ENCODE results near the gene PRR19.
"Not testable (repeated sequence)": the region's sequence is repeated elsewhere in the genome, so short reads cannot be mapped to it uniquely, and the experiment has no call there.

The PRR19 gene

DNA sequence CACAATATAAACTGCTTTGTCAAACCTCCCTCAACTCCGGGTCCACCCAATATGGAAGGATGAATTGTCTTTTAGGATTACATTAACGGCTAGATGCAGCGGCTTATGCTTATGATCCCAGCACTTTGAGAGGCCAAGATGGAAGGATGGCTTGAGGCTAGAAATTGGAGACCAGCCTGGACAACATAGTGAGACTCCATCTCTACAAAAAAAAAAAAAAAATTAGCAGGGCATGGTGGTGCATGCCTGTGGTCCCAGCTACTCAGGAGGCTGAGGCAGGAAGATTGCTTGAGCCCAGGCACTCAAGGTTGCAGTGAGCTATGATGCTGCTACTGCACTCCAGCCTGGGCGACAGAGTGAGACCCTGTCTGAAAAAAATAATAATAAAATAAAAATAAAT is 35.8 kb upstream of the PRR19 start:
- WGBS, 2 experiments (ENCODE audit: insufficient coverage in 2 of 2), result 100% methylated on average over 2 of the region's 4 CpGs; no CpG with 5 or more reads in 1 of the 2 experiments
- peaks cover 21% of the 10 kb centered on the region for H3K4me1 ChIP-seq (ENCODE audit: control insufficient read depth, insufficient read depth, low read length, poor library complexity, severe bottlenecking)
- not testable (repeated sequence) for H3K36me3 ChIP-seq (ENCODE audit: control insufficient read depth, insufficient read depth, low read length); H3K4me3 ChIP-seq (ENCODE audit: extremely low read depth, insufficient read depth, low read length, poor library complexity, severe bottlenecking); H3K9me3 ChIP-seq (ENCODE audit: control insufficient read depth, low read length); H3K27ac ChIP-seq (ENCODE audit: low read depth, low read length, severe bottlenecking)

DNA sequence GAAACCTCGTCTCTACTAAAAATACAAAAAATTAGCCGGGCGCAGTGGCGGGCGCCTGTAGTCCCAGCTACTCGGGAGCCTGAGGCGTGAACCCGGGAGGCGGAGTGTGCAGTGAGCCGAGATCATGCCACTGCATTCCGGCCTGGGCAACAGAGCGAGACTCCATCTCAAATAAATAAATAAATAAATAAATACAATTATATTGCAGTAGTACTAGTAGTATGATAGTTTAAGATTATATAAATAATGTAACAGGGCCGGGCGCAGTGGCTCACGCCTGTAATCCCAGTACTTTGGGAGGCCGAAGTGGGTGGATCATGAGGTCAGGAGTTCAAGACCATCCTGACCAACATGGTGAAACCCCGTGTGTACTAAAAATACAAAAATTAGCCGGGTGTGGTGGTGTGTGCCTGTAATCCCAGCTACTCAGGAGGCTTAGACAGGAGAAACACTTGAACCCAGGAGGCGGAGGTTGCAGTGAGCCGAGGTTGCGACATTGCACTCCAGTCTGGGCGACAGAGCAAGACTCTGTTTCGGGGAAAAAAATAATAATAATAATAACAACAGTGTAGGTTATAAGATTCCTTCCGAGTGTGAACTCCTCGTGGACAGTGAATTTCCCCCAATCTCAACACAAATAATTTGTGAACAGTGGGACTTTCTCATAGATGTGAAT is 34.9 kb upstream of the PRR19 start:
- not testable (repeated sequence) for H3K27ac ChIP-seq (ENCODE audit: low read depth, low read length, severe bottlenecking); H3K36me3 ChIP-seq (ENCODE audit: control insufficient read depth, insufficient read depth, low read length); H3K9me3 ChIP-seq (ENCODE audit: control insufficient read depth, low read length); H3K4me3 ChIP-seq (ENCODE audit: extremely low read depth, insufficient read depth, low read length, poor library complexity, severe bottlenecking)
- H3K4me1 ChIP-seq (ENCODE audit: control insufficient read depth, insufficient read depth, low read length, poor library complexity, severe bottlenecking), result peaks cover 29% of the 10 kb centered on the region
- WGBS, 2 experiments (ENCODE audit: insufficient coverage in 2 of 2), result 89 to 100% methylated on average over 6 to 7 of the region's 25 CpGs

DNA sequence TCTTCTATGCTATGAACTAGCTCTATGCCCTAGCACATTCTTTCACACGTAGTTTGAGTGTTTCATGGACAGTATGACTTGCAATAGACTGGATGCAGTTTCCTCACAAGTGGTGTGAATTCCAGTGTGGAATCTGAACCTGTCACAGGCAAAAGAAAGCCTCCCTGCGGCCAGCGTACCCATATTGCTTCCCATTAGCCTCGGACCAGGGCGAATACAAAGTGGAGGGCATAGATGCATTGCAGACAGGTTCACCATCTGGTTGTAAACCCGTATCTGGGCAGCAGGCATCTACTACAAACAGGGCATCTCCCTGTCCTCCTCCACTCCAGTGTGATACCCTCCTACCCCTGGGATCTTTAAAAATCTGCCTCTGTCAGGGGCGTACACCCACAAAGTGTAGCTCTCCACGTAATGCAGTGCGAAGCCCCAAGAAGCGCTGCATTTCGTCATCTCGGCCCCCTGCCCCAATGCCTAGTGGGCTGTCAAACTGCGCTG is 34.2 kb upstream of the PRR19 start:
- Histone ChIP-seq H3K36me3 (ENCODE audit: control insufficient read depth, insufficient read depth, low read length) (peaks cover 14% of the 10 kb centered on the region), H3K4me3 (ENCODE audit: extremely low read depth, insufficient read depth, low read length, poor library complexity, severe bottlenecking) (peak overlapping the region; percentile 61), H3K9me3 (ENCODE audit: control insufficient read depth, low read length) (no peaks in the 10 kb centered on the region), H3K27ac (ENCODE audit: low read depth, low read length, severe bottlenecking) (peak overlapping the region; percentile 99), H3K4me1 (ENCODE audit: control insufficient read depth, insufficient read depth, low read length, poor library complexity, severe bottlenecking) (peaks cover 29% of the 10 kb centered on the region)
- 22% methylated on average over 13 of the region's 13 CpGs for WGBS, 2 experiments (ENCODE audit: insufficient coverage in 2 of 2)

DNA sequence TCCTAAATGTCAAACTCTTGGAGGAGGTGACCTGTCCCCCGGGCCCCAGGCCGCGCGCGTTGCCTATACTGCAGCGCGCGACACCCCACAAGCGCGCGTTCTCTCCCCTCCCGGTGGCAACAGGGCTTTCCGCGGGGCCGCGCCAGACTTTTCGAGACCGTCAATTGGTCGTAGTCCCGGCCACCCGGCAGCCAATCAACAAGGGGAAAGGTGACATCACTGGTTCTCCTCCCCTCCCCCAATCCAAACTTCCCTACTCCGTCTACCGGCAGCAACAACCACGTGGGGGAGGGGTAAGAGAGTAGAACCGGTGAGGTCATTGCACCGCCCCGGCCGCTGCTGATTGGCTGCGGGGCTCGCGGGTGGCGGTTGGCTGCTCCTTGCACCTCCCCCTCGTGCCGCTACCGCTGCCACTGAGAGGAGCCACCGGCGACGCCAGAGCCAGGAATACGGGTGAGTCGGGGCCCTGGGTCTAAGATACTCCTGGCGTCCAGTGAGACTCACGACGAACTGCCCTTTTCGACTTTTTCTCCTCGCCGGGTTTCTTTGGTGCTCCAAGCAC is 33.7 kb upstream of the PRR19 start:
- H3K27ac ChIP-seq (ENCODE audit: low read depth, low read length, severe bottlenecking), result peak overlapping the region; percentile 99
- H3K36me3 ChIP-seq (ENCODE audit: control insufficient read depth, insufficient read depth, low read length), result peaks cover 19% of the 10 kb centered on the region
- H3K9me3 ChIP-seq (ENCODE audit: control insufficient read depth, low read length), result no peaks in the 10 kb centered on the region
- H3K4me1 ChIP-seq (ENCODE audit: control insufficient read depth, insufficient read depth, low read length, poor library complexity, severe bottlenecking), result peaks cover 29% of the 10 kb centered on the region
- H3K4me3 ChIP-seq (ENCODE audit: extremely low read depth, insufficient read depth, low read length, poor library complexity, severe bottlenecking), result peak overlapping the region; percentile 61
- 0 to 1% methylated on average over 31 to 39 of the region's 46 CpGs for WGBS, 2 experiments (ENCODE audit: insufficient coverage in 2 of 2)

DNA sequence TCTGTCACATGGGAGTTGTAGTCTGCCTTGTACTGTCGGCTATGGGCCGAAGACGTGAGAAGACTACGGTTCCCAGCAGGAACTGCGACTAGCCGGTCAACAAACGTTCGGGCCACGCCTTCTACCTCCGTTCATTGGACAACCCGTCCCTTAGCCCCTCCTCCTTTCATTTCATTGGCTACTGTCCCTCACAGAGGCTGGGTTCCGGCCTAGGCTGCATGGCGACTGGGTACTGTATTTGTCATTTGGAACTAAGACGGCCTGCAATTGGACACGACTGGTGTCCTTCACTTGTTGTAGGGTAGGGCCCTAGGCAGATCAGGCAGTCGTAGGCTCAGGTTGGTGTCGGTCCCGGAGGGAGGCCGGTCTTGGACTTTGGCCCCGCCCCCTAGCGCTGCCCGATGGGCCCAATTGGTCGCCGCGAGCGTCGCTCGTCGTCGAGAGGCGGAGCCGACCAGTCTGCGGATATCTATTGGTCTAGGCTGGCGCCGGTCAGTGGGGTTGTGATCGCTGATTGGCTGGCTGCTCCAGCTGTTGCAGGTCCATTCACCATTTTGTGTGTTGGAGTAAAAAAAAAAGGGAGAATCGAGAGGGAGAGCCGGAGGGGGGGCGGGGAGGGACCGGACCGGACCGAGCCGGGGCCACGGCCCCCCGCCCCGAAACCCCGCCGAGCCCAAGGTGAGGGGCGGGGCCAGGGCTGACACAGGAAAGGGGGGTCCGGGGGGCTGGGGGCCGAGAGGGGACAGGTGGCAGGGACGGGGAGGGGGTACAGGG is 33.0 kb upstream of the PRR19 start, which contains the start of gene CIC:
Gene CIC, plus strand, starts transcription at position 549 of the 774 bp plus-strand sequence. CDS start 2,532 bp downstream, outside the sequence.
- peaks cover 29% of the 10 kb centered on the region for H3K4me1 ChIP-seq (ENCODE audit: control insufficient read depth, insufficient read depth, low read length, poor library complexity, severe bottlenecking)
- no peaks in the 10 kb centered on the region for H3K9me3 ChIP-seq (ENCODE audit: control insufficient read depth, low read length)
- H3K36me3 ChIP-seq (ENCODE audit: control insufficient read depth, insufficient read depth, low read length), result peaks cover 26% of the 10 kb centered on the region
- WGBS, 2 experiments (ENCODE audit: insufficient coverage in 2 of 2), result 1% methylated on average over 24 to 25 of the region's 52 CpGs
- peak within 1 kb of the TSS; percentile 61 for H3K4me3 ChIP-seq (ENCODE audit: extremely low read depth, insufficient read depth, low read length, poor library complexity, severe bottlenecking)
- H3K27ac ChIP-seq (ENCODE audit: low read depth, low read length, severe bottlenecking), result peak within 1 kb of the TSS; percentile 99

DNA sequence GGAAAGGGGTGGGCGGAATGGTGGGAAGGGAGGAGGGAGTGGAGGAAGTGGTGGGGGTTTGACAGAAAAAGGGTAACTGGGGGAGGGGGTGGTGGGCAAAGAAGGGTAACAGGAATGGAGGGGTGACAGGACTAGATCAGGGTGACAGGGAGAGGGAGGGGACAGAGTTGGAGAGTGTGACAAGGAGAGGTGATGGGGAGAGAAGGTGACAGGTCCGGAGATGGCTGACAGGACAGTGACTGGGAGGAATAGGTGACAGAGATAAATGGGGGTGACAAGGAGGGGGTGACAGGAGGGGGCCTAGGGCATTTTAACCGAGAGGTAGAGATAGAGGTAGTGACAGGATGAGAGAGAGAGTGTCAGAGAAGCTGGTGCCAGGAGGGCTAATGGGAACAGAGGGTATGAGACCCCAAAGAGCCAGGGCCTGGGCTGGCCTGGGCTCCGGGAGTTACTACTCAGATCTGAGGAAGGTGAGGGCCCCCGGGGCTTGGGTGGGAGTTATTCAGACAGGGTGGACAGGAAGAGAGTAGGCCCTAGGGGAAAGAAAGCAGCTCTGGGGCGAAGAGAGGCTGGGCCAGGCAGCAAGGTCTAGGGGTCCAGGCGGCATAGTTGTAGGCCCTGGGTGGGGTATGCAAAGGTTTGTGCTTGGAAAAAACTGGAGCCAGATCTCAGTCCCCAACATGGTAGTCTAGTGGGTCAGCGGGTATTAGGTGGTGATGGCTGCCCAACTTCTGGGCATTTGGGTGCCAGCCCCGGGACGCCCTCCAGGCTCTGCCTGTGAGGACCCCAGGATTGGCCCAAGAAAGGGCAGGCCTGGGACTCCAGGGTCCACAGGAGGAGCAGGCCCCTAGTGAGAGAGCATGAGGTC is 32.2 kb upstream of the PRR19 start:
- Histone ChIP-seq H3K27ac (ENCODE audit: low read depth, low read length, severe bottlenecking) (peak overlapping the region; percentile 66), H3K4me3 (ENCODE audit: extremely low read depth, insufficient read depth, low read length, poor library complexity, severe bottlenecking) (peak overlapping the region; percentile 61), H3K9me3 (ENCODE audit: control insufficient read depth, low read length) (no peaks in the 10 kb centered on the region), H3K4me1 (ENCODE audit: control insufficient read depth, insufficient read depth, low read length, poor library complexity, severe bottlenecking) (peaks cover 29% of the 10 kb centered on the region), H3K36me3 (ENCODE audit: control insufficient read depth, insufficient read depth, low read length) (peaks cover 34% of the 10 kb centered on the region)
- WGBS, 2 experiments (ENCODE audit: insufficient coverage in 2 of 2), result 74 to 77% methylated on average over 9 to 10 of the region's 10 CpGs

DNA sequence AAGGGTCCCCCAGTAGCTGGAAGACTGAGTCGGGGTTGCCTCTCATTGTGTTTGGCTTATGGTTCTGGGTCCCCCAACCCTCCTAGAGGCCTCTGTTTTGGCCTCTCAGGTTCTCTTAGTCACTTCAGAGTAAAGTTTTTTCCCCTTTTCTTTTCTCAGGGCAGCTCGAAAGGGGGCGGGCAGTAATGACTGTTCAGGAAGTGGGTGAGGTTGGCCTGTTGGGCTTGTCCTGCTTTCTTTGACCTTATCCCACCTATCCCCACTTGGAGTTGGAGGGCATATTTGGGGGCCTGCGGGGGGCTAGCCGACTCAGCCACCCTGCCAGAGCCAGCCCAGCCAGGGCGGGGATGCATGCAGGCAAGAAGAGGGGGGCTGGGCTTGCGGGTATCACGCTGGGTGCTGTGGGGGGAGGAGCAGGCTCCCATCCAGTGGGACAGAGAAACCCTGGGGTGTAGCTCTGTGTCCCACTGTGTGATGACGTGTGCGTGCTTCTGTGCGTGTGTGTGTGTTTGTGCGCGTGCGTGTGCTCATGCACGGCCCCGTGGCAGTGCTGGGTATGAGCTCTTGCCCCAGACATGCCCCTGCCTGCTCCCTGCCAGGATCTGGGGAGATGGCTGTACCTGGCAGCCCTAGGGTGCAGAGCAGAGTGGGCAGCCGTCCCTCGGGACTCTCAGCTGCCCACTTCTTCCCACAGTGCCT is 31.4 kb upstream of the PRR19 start:
- peaks cover 42% of the 10 kb centered on the region for H3K36me3 ChIP-seq (ENCODE audit: control insufficient read depth, insufficient read depth, low read length)
- peak overlapping the region; percentile 61 for H3K4me3 ChIP-seq (ENCODE audit: extremely low read depth, insufficient read depth, low read length, poor library complexity, severe bottlenecking)
- peaks cover 29% of the 10 kb centered on the region for H3K4me1 ChIP-seq (ENCODE audit: control insufficient read depth, insufficient read depth, low read length, poor library complexity, severe bottlenecking)
- peak overlapping the region; percentile 66 for H3K27ac ChIP-seq (ENCODE audit: low read depth, low read length, severe bottlenecking)
- WGBS, 2 experiments (ENCODE audit: insufficient coverage in 2 of 2), result 83 to 90% methylated on average over 12 of the region's 18 CpGs
- H3K9me3 ChIP-seq (ENCODE audit: control insufficient read depth, low read length), result no peaks in the 10 kb centered on the region

DNA sequence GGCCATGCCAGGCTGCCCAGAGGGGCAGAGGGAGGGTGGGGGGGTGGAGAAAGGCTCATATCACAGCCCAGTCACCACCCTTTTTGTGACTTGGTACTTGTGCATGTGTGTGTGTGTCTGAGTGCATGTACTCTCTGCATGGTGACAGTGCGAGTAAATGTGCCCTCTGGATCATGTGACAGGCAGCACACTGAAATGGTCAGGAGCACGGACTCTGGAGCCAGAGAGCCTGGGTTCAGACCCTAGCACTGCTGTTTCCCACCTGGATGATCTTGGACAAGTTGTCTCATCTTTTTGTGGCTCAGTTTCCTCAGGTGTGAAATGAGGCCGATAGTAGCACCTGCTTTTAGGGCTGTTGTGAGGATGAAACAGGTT is 30.9 kb upstream of the PRR19 start:
- peak overlapping the region; percentile 61 for H3K4me3 ChIP-seq (ENCODE audit: extremely low read depth, insufficient read depth, low read length, poor library complexity, severe bottlenecking)
- peaks cover 46% of the 10 kb centered on the region for H3K36me3 ChIP-seq (ENCODE audit: control insufficient read depth, insufficient read depth, low read length)
- 88 to 100% methylated on average over 3 of the region's 3 CpGs for WGBS, 2 experiments (ENCODE audit: insufficient coverage in 2 of 2)
- no peaks in the 10 kb centered on the region for H3K9me3 ChIP-seq (ENCODE audit: control insufficient read depth, low read length)
- no peak overlapping the region for H3K27ac ChIP-seq (ENCODE audit: low read depth, low read length, severe bottlenecking)
- H3K4me1 ChIP-seq (ENCODE audit: control insufficient read depth, insufficient read depth, low read length, poor library complexity, severe bottlenecking), result peaks cover 32% of the 10 kb centered on the region

DNA sequence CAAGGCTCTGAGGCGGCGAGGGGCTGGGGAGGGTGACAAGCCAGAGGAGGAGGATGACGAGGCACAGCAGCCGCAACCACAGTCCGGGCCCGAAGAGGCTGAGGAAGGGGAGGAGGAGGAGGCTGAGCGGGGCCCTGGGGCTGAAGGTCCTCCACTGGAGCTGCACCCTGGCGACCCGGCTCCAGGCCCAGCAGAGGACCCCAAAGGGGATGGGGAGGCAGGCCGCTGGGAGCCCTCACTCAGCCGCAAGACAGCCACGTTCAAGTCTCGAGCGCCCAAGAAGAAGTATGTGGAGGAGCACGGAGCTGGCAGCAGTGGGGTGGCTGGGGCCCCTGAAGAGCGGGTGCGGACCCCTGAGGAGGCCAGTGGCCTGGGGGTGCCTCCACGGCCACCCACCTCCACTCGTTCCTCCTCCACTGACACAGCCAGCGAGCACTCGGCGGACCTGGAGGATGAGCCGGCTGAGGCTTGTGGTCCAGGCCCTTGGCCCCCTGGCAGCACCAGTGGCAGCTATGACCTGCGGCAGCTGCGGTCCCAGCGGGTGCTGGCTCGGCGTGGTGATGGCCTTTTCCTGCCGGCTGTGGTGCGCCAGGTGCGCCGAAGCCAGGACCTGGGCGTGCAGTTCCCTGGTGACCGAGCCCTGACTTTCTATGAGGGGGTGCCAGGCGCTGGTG is 29.9 kb upstream of the PRR19 start:
- no peak overlapping the region for H3K27ac ChIP-seq (ENCODE audit: low read depth, low read length, severe bottlenecking)
- H3K4me1 ChIP-seq (ENCODE audit: control insufficient read depth, insufficient read depth, low read length, poor library complexity, severe bottlenecking), result peaks cover 33% of the 10 kb centered on the region
- WGBS, 2 experiments (ENCODE audit: insufficient coverage in 2 of 2), result 97 to 99% methylated on average over 26 to 34 of the region's 35 CpGs
- H3K36me3 ChIP-seq (ENCODE audit: control insufficient read depth, insufficient read depth, low read length), result peaks cover 54% of the 10 kb centered on the region
- no peaks in the 10 kb centered on the region for H3K9me3 ChIP-seq (ENCODE audit: control insufficient read depth, low read length)
- H3K4me3 ChIP-seq (ENCODE audit: extremely low read depth, insufficient read depth, low read length, poor library complexity, severe bottlenecking), result no peak overlapping the region
